CD14-positive monocyte (primary cell): ENCODE data around the gene BDKRB2. TPM values are rescaled to one million over a fixed set of nuclear protein-coding genes. Genes with fewer than 3 reads are reported as not detected.

ENCODE experiments used
- DNase-seq, 3 donors: peaks; one replicate each; pipeline ENCODE4 v3.0.0-alpha.2; 2011 to 2022
- H2AFZ ChIP-seq: 2 replicates; pipeline ENCODE4 v1.6.0; 2012; ENCODE audit warnings: mild to moderate bottlenecking, low read depth, low read length, inconsistent platforms; ENCODE audit not compliant: insufficient read depth, poor library complexity, severe bottlenecking
- H3K27ac ChIP-seq, 2 donors: 1 replicate in 1 of 2; 2 replicates in 1 of 2; pipeline ENCODE4 v1.5.1; 2012 to 2013; ENCODE audit warnings: low read length in 2 of 2, control low read depth in 1 of 2, inconsistent platforms in 1 of 2, low read depth in 1 of 2, mild to moderate bottlenecking in 1 of 2
- H3K27me3 ChIP-seq, 2 donors: one replicate each; pipeline versions ENCODE4 v1.6.0 to v1.6.1; 2011 to 2013; ENCODE audit warnings: low read length in 2 of 2; ENCODE audit not compliant: control insufficient read depth in 2 of 2, insufficient read depth in 2 of 2
- H3K36me3 ChIP-seq, 2 donors: replicated peaks in 1 of 2; 1 replicate in 1 of 2; 2 replicates in 1 of 2; pipeline versions ENCODE4 v1.5.1 to v1.6.1; 2012 to 2013; ENCODE audit warnings: low read length in 2 of 2, control low read depth in 1 of 2, inconsistent platforms in 1 of 2, mild to moderate bottlenecking in 1 of 2; ENCODE audit not compliant: insufficient read depth in 2 of 2, control insufficient read depth in 1 of 2
- H3K4me1 ChIP-seq, 2 donors: 1 replicate in 1 of 2; 2 replicates in 1 of 2; pipeline versions ENCODE4 v1.5.1 to v1.6.1; 2012 to 2013; ENCODE audit warnings: low read length in 2 of 2, control low read depth in 1 of 2, inconsistent platforms in 1 of 2, mild to moderate bottlenecking in 1 of 2, moderate library complexity in 1 of 2; ENCODE audit not compliant: insufficient read depth in 2 of 2, control insufficient read depth in 1 of 2
- H3K4me2 ChIP-seq: replicated peaks from 2 replicates; pipeline ENCODE3; 2012; ENCODE audit warnings: low read length, moderate library complexity, mild to moderate bottlenecking; ENCODE audit not compliant: poor library complexity, severe bottlenecking; ENCODE audit errors: extremely low read depth
- H3K4me3 ChIP-seq, 3 experiments: fragments of 200-600 bp in 1 of 3; sonication (generic) in 1 of 3; replicated peaks in 1 of 3; 1 replicate in 2 of 3; 2 replicates in 1 of 3; pipeline ENCODE4 v1.5.1; 2011 to 2013; ENCODE audit warnings: low read length in 3 of 3, mild to moderate bottlenecking in 3 of 3, control low read depth in 2 of 3, low read depth in 2 of 3, inconsistent platforms in 1 of 3, moderate library complexity in 1 of 3
- H3K79me2 ChIP-seq: 2 replicates; pipeline ENCODE4 v1.6.0; 2012; ENCODE audit warnings: mild to moderate bottlenecking, control low read depth, inconsistent platforms, low read length, moderate library complexity; ENCODE audit not compliant: insufficient read depth
- H3K9ac ChIP-seq: 2 replicates; pipeline ENCODE4 v1.6.0; 2017; ENCODE audit warnings: low read length, mild to moderate bottlenecking; ENCODE audit not compliant: insufficient read depth, poor library complexity, severe bottlenecking
- H3K9me3 ChIP-seq, 2 donors: replicated peaks in 1 of 2; 1 replicate in 1 of 2; 2 replicates in 1 of 2; pipeline versions ENCODE4 v1.5.1 to v1.6.1; 2012 to 2013; ENCODE audit warnings: low read length in 2 of 2, control low read depth in 1 of 2; ENCODE audit not compliant: control insufficient read depth in 1 of 2, insufficient read depth in 1 of 2
- H4K20me1 ChIP-seq: 2 replicates; pipeline ENCODE4 v1.6.0; 2012; ENCODE audit warnings: mild to moderate bottlenecking, low read length, control low read depth, moderate library complexity; ENCODE audit not compliant: insufficient read depth
- H3K27ac Mint-ChIP-seq, 7 donors: one replicate each; pipeline ENCODE4 v1.8.0; 2020; ENCODE audit warnings: mild to moderate bottlenecking in 7 of 7, mixed read lengths in 7 of 7, moderate library complexity in 6 of 7, inconsistent platforms in 2 of 7
- H3K27me3 Mint-ChIP-seq, 3 donors: one replicate each; pipeline ENCODE4 v1.8.0; 2021 to 2022; ENCODE audit warnings: low read depth in 3 of 3, mild to moderate bottlenecking in 3 of 3, mixed read lengths in 3 of 3, moderate library complexity in 3 of 3, inconsistent platforms in 1 of 3
- H3K36me3 Mint-ChIP-seq, 2 donors: one replicate each; pipeline ENCODE4 v1.8.0; 2020; ENCODE audit warnings: mixed read lengths in 2 of 2, inconsistent platforms in 1 of 2, mild to moderate bottlenecking in 1 of 2
- H3K4me1 Mint-ChIP-seq: one replicate; pipeline ENCODE4 v1.8.0; 2020; ENCODE audit warnings: mild to moderate bottlenecking, mixed read lengths
- H3K4me3 Mint-ChIP-seq, 2 donors: one replicate each; pipeline ENCODE4 v1.8.0; 2020; ENCODE audit warnings: mild to moderate bottlenecking in 2 of 2, mixed read lengths in 2 of 2, moderate library complexity in 1 of 2
- H3K9me3 Mint-ChIP-seq, 7 donors: one replicate each; pipeline ENCODE4 v1.8.0; 2020 to 2022; ENCODE audit warnings: mixed read lengths in 7 of 7, mild to moderate bottlenecking in 6 of 7, moderate library complexity in 6 of 7, inconsistent platforms in 2 of 7
- WGBS: methylation state at CpG from one replicate; pipeline ENCODE4 v1.1.5; 2013; ENCODE audit warnings: missing lambda C conversion rate; ENCODE audit not compliant: insufficient coverage; 5-methylcytosine and 5-hydroxymethylcytosine counted together
- intact Hi-C, 2 donors: fragments of 100-400 bp; cut with micrococcal nuclease; formaldehyde crosslinking; loops; one replicate each; pipeline versions ENCODE4 v1.15.0 to v1.15.1; 2023
- polyA plus RNA-seq, 3 donors: library from polyadenylated mRNA; depleted of rRNA in 1 of 3; unstranded in 2 of 3; stranded (reverse) in 1 of 3; fragments of 300-500 nt in 2 of 3; fragments of >200 nt in 1 of 3; fragmentation: Illumina TruSeq in 2 of 3; gene quantifications; 1 replicate in 2 of 3; 2 replicates in 1 of 3; pipeline ENCODE4 v1.2.3, GENCODE V29; 2012 to 2021
- TF ChIP-seq, protein P1 (sequence below): fragments of 200-600 bp; IDR thresholded peaks from one replicate; pipeline ENCODE4 v1.8.0; 2022; ENCODE audit warnings: antibody characterized with exemption, mild to moderate bottlenecking

The BDKRB2 gene
- polyA plus RNA-seq, 3 donors: not detected

DNA sequence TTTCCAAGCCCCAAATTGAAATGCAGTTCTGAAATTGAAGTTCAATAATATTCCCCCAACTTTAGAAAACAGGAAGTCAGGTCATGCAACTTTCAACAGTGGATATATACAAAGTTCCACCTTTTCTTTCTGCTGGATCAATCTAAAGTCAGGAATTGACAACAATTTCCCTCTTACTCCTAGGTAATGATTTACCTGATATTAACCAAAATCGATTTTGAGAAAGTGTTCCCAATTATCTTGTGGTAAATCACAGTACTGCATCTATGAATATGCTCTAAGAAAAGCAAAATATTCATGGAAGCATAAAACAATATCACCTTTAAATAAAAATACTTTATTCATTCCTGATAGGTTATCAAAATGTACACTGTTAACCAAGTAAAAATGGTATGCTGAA is 79.8 kb downstream of the BDKRB2 start:
- Histone ChIP-seq H3K27ac (no peak overlapping the region), H2AFZ (no peak overlapping the region), H3K4me3 (no peak overlapping the region), H3K9ac (no peak overlapping the region), H3K36me3 (peaks cover 33 to 63% of the 10 kb centered on the region in 2 donors), H3K4me1 (no peaks in the 10 kb centered on the region), H3K9me3 (no peaks in the 10 kb centered on the region), H3K4me2 (no peak overlapping the region), H4K20me1 (no peaks in the 10 kb centered on the region), H3K79me2 (no peaks in the 10 kb centered on the region), H3K27me3 (no peaks in the 10 kb centered on the region)
- peaks cover 47 to 50% of the 10 kb centered on the region in 2 donors for H3K36me3 Mint-ChIP-seq
- WGBS: no CpG with 5 or more reads among the region's 1 CpG
- H3K4me1 Mint-ChIP-seq: no peaks in the 10 kb centered on the region
- H3K4me3 Mint-ChIP-seq: no peak overlapping the region
- TF ChIP-seq, protein P1, sequence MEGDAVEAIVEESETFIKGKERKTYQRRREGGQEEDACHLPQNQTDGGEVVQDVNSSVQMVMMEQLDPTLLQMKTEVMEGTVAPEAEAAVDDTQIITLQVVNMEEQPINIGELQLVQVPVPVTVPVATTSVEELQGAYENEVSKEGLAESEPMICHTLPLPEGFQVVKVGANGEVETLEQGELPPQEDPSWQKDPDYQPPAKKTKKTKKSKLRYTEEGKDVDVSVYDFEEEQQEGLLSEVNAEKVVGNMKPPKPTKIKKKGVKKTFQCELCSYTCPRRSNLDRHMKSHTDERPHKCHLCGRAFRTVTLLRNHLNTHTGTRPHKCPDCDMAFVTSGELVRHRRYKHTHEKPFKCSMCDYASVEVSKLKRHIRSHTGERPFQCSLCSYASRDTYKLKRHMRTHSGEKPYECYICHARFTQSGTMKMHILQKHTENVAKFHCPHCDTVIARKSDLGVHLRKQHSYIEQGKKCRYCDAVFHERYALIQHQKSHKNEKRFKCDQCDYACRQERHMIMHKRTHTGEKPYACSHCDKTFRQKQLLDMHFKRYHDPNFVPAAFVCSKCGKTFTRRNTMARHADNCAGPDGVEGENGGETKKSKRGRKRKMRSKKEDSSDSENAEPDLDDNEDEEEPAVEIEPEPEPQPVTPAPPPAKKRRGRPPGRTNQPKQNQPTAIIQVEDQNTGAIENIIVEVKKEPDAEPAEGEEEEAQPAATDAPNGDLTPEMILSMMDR: no peak
- H3K27me3 Mint-ChIP-seq: peaks cover 0 to 2% (median 0%) of the 10 kb centered on the region in 3 donors
- no peak overlapping the region for H3K27ac Mint-ChIP-seq
- intact Hi-C loops: no loop called here
- no peaks in the 10 kb centered on the region for H3K9me3 Mint-ChIP-seq
- no peak for DNase-seq

DNA sequence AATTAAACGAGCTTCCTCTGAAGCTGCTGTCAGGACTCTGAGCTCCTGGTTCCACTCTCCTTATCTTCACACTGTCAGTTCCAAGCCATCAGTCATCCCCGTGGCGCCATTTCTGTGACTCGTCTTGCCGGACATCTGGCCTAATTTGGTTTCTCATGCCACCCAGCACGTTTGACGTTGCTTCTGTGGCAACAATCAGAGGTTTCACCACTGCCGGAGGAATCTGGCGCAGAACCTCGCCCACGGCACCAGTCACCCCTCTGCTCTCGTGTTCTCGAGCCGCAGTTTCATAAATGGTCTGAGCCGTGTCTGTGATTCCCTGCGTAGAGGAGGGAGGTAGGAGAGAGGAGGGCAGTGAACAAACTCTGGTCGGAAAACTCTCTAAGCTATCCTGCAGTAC is 81.0 kb downstream of the BDKRB2 start:
- Mint-ChIP-seq H3K4me1 (no peaks in the 10 kb centered on the region), H3K9me3 (no peaks in the 10 kb centered on the region), H3K4me3 (no peak overlapping the region), H3K27me3 (peaks cover 0 to 2% (median 0%) of the 10 kb centered on the region in 3 donors), H3K36me3 (peaks cover 58 to 59% of the 10 kb centered on the region in 2 donors), H3K27ac (no peak overlapping the region)
- Histone ChIP-seq H3K79me2 (no peaks in the 10 kb centered on the region), H3K4me3 (no peak overlapping the region), H2AFZ (no peak overlapping the region), H3K9ac (no peak overlapping the region), H3K4me1 (no peaks in the 10 kb centered on the region), H3K4me2 (no peak overlapping the region), H3K9me3 (no peaks in the 10 kb centered on the region), H4K20me1 (no peaks in the 10 kb centered on the region), H3K27me3 (no peaks in the 10 kb centered on the region), H3K36me3 (peaks cover 44 to 76% of the 10 kb centered on the region in 2 donors), H3K27ac (no peak overlapping the region)
- 91% methylated on average over 11 of the region's 17 CpGs for WGBS
- no peak for DNase-seq
- TF ChIP-seq, protein P1: no peak
- intact Hi-C loops: no loop called here
